ENCODE data around the gene DAPK1.

The DAPK1 gene

DNA sequence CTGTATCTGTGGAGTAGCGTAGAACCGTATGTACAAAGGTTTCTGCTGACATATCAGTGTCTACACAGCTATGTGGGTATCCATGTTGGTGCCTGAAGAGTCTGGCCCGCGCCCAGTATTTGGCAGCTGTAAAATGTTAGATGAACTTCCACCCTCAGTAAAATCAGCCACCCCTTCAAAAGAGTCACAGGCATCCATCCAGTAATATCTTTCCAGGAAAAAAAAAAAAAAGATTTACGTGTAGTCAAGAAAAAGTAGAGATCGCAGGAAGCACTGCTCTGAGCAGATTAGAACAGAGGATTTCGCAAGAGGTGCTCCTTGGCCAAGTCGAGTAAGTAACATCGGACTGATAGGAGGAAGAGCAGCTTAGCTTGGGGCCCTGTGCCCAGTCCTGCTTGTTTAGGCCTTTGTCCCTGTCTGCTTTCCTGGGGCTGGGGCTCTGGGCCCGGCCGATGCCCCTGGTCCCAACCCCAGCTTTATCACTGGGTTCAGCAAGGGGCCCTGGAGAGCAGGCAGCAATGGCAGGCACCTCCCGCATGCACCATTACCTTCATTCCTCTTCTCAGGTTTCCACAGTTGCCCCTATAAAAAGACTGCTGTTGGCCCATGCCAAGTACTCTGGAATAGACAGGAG, 21.2 kb downstream of the DAPK1 start:
- H3K27ac ChIP-seq: no peak overlapping the region
- TF ChIP-seq, protein P1, sequence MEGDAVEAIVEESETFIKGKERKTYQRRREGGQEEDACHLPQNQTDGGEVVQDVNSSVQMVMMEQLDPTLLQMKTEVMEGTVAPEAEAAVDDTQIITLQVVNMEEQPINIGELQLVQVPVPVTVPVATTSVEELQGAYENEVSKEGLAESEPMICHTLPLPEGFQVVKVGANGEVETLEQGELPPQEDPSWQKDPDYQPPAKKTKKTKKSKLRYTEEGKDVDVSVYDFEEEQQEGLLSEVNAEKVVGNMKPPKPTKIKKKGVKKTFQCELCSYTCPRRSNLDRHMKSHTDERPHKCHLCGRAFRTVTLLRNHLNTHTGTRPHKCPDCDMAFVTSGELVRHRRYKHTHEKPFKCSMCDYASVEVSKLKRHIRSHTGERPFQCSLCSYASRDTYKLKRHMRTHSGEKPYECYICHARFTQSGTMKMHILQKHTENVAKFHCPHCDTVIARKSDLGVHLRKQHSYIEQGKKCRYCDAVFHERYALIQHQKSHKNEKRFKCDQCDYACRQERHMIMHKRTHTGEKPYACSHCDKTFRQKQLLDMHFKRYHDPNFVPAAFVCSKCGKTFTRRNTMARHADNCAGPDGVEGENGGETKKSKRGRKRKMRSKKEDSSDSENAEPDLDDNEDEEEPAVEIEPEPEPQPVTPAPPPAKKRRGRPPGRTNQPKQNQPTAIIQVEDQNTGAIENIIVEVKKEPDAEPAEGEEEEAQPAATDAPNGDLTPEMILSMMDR (IDR thresholded peaks at IDR 0.05): no peak
- no peak for TF ChIP-seq ZFX (IDR thresholded peaks at IDR 0.05; ENCODE audit: borderline replicate concordance)

DNA sequence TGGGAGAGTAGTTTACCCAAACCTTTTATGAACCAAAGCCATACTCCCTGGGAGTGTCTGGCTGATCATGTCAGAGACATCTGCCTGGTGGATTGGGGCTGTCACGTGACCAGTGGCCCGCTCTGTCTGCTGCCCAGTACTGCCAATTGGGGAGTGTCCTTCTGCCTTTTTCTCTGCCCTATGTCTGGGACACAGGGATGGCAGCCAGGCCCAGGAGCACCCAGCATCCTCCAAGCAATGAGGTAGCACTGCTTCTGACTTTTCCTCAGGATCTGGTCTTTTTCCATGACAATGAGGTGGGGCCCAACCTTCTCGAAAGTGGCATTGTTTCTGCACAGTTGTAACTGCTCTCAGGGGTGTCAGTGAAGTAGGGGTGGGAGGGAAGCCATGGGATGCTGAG, 21.8 kb downstream of the DAPK1 start:
- no peak overlapping the region for H3K27ac ChIP-seq
- TF ChIP-seq, protein P1 (IDR thresholded peaks at IDR 0.05): no peak
- no peak for TF ChIP-seq ZFX (IDR thresholded peaks at IDR 0.05; ENCODE audit: borderline replicate concordance)

DNA sequence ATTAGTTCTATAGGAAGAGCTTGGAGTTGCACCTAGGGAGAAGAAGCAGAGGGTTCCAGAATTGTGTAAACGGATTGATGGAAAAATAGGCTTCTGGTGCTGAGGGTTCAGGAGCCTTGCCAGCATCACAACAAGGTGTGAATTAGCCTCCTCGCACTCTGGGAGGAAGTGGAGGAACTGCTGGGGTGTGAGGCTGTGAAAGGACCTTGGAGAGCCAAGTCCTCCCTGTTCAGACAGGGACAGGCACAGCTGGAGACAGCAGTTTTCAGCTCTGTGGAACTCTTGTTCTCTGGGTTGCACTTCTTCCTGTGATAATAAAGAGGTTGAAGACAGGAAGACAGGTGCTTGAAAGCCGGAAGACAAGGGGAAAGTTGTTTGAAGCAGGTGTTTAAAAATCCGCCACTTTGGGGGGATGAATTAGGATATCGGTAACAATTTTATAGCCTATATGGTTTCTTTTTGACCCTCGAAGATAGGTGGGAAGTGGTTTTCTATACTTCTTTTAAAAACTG, 22.6 kb downstream of the DAPK1 start:
- H3K27ac ChIP-seq: no peak overlapping the region
- TF ChIP-seq ZFX (IDR thresholded peaks at IDR 0.05; ENCODE audit: borderline replicate concordance): no peak
- TF ChIP-seq, protein P1 (IDR thresholded peaks at IDR 0.05): no peak

DNA sequence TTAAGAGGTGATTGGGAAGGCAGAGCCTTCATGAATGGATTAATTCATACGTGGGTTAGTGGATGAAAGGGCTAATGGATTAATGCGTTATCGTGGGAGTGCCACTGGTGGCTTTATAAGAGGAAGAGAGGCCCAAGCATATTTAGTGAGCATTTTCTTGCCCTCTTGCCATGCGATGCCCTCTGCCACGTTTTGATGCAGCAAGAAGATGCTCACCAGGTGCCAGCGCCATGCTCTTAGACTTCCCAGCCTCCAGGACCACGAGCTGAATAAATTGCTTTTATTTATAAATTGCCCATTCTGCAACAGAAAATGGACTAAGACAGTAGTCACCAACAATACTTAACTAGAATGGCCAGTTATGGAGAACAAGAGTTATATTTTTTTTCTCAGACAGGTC, 24.2 kb downstream of the DAPK1 start:
- no peak overlapping the region for H3K27ac ChIP-seq
- no peak for TF ChIP-seq ZFX (IDR thresholded peaks at IDR 0.05; ENCODE audit: borderline replicate concordance)
- TF ChIP-seq, protein P1 (IDR thresholded peaks at IDR 0.05): no peak

DNA sequence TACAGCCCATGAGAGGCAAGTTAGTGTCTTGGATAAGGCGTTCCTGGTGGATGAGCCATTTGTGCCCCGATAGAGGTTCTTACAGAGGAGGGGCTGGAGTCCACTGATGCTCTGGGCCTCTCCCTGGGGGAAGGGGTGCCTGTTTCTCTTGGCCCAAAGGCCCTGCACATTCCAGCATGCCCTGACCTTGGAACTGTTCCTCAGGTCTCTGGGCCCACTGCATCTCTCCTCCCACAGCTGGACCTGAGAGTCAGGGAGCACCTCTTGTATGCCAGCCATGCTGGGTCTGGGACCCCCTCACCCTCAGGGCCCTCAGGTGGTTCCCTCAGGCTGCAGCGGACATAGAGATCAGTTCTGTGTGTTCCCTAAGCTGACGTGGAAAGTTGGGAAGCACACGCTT, 26.4 kb downstream of the DAPK1 start:
- no peak overlapping the region for H3K27ac ChIP-seq
- TF ChIP-seq, protein P1 (IDR thresholded peaks at IDR 0.05): no peak
- TF ChIP-seq ZFX (IDR thresholded peaks at IDR 0.05; ENCODE audit: borderline replicate concordance): no peak

DNA sequence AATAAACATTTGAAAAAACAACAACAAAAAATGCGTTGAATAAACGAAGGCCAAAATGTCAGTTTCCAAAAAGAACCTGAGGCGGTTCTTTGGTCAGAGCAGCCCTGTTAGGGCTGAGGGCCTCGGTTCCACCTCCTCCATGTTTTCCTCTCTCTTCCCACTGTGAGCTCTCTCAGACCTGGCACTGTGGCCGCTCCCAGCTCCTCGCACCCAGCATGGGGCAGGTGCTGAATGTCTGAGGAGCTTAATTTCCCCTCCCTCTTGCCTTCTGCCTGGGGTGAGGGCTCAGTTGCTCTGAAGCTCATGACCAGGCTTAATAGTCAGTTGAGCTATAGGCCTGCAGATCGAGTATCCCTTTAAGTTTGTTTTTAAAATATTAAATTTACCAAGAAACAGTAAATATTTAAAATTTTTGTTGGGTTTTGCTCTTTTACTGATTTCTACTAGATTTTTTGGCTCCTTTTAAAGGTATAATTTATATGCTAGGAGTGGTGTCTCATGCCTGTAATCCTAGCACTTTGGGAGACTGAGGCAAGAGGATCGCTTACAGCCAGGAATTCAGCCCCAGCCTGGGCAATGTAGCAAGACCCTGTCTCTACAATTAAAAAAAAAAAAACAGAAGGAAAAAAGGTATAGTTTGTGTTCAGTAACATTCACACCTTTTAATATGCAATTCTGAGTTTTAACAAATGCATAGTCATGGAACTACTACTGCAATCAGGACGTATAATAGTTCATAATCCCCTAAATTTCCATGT, 28.1 kb downstream of the DAPK1 start:
- H3K27ac ChIP-seq: no peak overlapping the region

More for the DNA sequence above, 28.1 kb downstream of the DAPK1 start:
- TF ChIP-seq, protein P1 (IDR thresholded peaks at IDR 0.05): no peak
- TF ChIP-seq ZFX (IDR thresholded peaks at IDR 0.05; ENCODE audit: borderline replicate concordance): no peak

All from 22Rv1 (cell line).